H9 (cell line): Measurements from ENCODE around the gene HMSD. TPM values are rescaled to one million over a fixed set of nuclear protein-coding genes. Genes with fewer than 3 reads are reported as not detected.
A peak's percentile ranks its signal among the peaks of the same experiment; 100 is the strongest.

Source experiments
- DNase-seq: peaks from one replicate; pipeline ENCODE4 v3.0.0-alpha.2; 2017
- H2AFZ ChIP-seq: one replicate; pipeline ENCODE4 v1.6.1; 2013; ENCODE audit warnings: mild to moderate bottlenecking, low read length, control low read depth, moderate library complexity
- H2AK5ac ChIP-seq: 2 replicates; pipeline ENCODE4 v1.6.1; 2013; ENCODE audit warnings: low read length, control low read depth, mixed read lengths; ENCODE audit not compliant: insufficient read length
- H2BK120ac ChIP-seq: one replicate; pipeline ENCODE4 v1.6.1; 2013; ENCODE audit warnings: low read depth, mild to moderate bottlenecking, low read length, control low read depth, inconsistent platforms; ENCODE audit not compliant: poor library complexity, severe bottlenecking
- H2BK12ac ChIP-seq: 2 replicates; pipeline ENCODE4 v1.6.1; 2013; ENCODE audit warnings: low read length, control low read depth, mixed read lengths, low read depth; ENCODE audit not compliant: insufficient read length
- H2BK15ac ChIP-seq: 2 replicates; pipeline ENCODE4 v1.6.1; 2013; ENCODE audit warnings: low read depth, low read length, control low read depth
- H2BK20ac ChIP-seq: one replicate; pipeline ENCODE4 v1.6.1; 2013; ENCODE audit warnings: low read depth, mild to moderate bottlenecking, low read length, control low read depth, inconsistent platforms; ENCODE audit not compliant: poor library complexity, severe bottlenecking
- H2BK5ac ChIP-seq: 2 replicates; pipeline ENCODE4 v1.6.1; 2013; ENCODE audit warnings: low read length, control low read depth, mixed read lengths; ENCODE audit not compliant: insufficient read length
- H3K14ac ChIP-seq: 2 replicates; pipeline ENCODE4 v1.6.1; 2013; ENCODE audit warnings: low read length, control low read depth; ENCODE audit not compliant: insufficient read depth
- H3K18ac ChIP-seq: 2 replicates; pipeline ENCODE4 v1.6.1; 2013; ENCODE audit warnings: low read depth, mild to moderate bottlenecking, mixed read lengths, low read length, control low read depth; ENCODE audit not compliant: insufficient read length
- H3K23ac ChIP-seq: 2 replicates; pipeline ENCODE4 v1.6.1; 2013; ENCODE audit warnings: low read length, control low read depth, mixed read lengths, low read depth; ENCODE audit not compliant: insufficient read length
- H3K23me2 ChIP-seq: 2 replicates; pipeline ENCODE4 v1.6.1; 2013; ENCODE audit warnings: low read depth, mild to moderate bottlenecking, mixed read lengths, low read length, control low read depth; ENCODE audit not compliant: insufficient read length, poor library complexity, severe bottlenecking
- H3K27ac ChIP-seq: 2 replicates; pipeline ENCODE4 v1.5.1; 2013; ENCODE audit warnings: low read length, control low read depth, mixed read lengths, low read depth; ENCODE audit not compliant: insufficient read length
- H3K27me3 ChIP-seq: 2 replicates; pipeline ENCODE4 v1.6.1; 2013; ENCODE audit warnings: low read length, control low read depth, inconsistent platforms; ENCODE audit not compliant: insufficient read depth
- H3K4ac ChIP-seq: 2 replicates; pipeline ENCODE4 v1.6.1; 2013; ENCODE audit warnings: low read depth, mild to moderate bottlenecking, control low read depth, inconsistent platforms, low read length, moderate library complexity
- H3K4me1 ChIP-seq: 2 replicates; pipeline ENCODE4 v1.6.1; 2013; ENCODE audit warnings: low read length, control low read depth, inconsistent platforms; ENCODE audit not compliant: insufficient read depth
- H3K4me2 ChIP-seq: 2 replicates; pipeline ENCODE4 v1.6.1; 2013; ENCODE audit warnings: low read length, control low read depth, mixed read lengths; ENCODE audit not compliant: insufficient read length, insufficient read depth
- H3K56ac ChIP-seq: 2 replicates; pipeline ENCODE4 v1.6.1; 2013; ENCODE audit warnings: low read depth, mild to moderate bottlenecking, mixed read lengths, low read length, control low read depth; ENCODE audit not compliant: insufficient read length
- H3K79me1 ChIP-seq: 2 replicates; pipeline ENCODE4 v1.6.1; 2013; ENCODE audit warnings: low read depth, mild to moderate bottlenecking, moderate library complexity, low read length, control low read depth, inconsistent platforms; ENCODE audit not compliant: insufficient read depth, poor library complexity, severe bottlenecking
- H3K79me2 ChIP-seq: 2 replicates; pipeline ENCODE4 v1.6.1; 2013; ENCODE audit warnings: low read length, control low read depth, inconsistent platforms; ENCODE audit not compliant: insufficient read depth
- H3K9ac ChIP-seq: 2 replicates; pipeline ENCODE4 v1.6.1; 2013; ENCODE audit warnings: low read length, control low read depth, mixed read lengths; ENCODE audit not compliant: insufficient read length; ENCODE audit errors: extremely low read depth
- H3K9me3 ChIP-seq: one replicate; pipeline ENCODE4 v1.6.1; 2013; ENCODE audit warnings: low read depth, low read length, inconsistent platforms; ENCODE audit not compliant: control insufficient read depth
- H3T11ph ChIP-seq: one replicate; pipeline ENCODE4 v1.6.1; 2013; ENCODE audit warnings: mild to moderate bottlenecking, low read length, control low read depth, inconsistent platforms
- H4K20me1 ChIP-seq: one replicate; pipeline ENCODE4 v1.6.1; 2013; ENCODE audit not compliant: control insufficient read depth, insufficient read length, insufficient read depth
- H4K5ac ChIP-seq: 2 replicates; pipeline ENCODE4 v1.6.1; 2013; ENCODE audit warnings: low read depth, mild to moderate bottlenecking, mixed read lengths, low read length, control low read depth; ENCODE audit not compliant: insufficient read length
- H4K8ac ChIP-seq: replicated peaks from 2 replicates; pipeline ENCODE4 v1.6.1; 2013; ENCODE audit warnings: low read length, control low read depth, mixed read lengths, low read depth; ENCODE audit not compliant: insufficient read length
- H4K91ac ChIP-seq: 2 replicates; pipeline ENCODE4 v1.6.1; 2013; ENCODE audit warnings: low read depth, mild to moderate bottlenecking, moderate library complexity, mixed read lengths, low read length, control low read depth; ENCODE audit not compliant: insufficient read length
- H3K27ac Mint-ChIP-seq, 3 experiments: 2 replicates in 2 of 3; 3 replicates in 1 of 3; pipeline ENCODE4 v1.8.0; 2020 to 2021; ENCODE audit warnings: mixed read lengths in 3 of 3, mild to moderate bottlenecking in 1 of 3, moderate library complexity in 1 of 3
- H3K27me3 Mint-ChIP-seq: 2 replicates; pipeline ENCODE4 v1.8.0; 2021; ENCODE audit warnings: low read depth, mild to moderate bottlenecking, moderate library complexity, mixed read lengths
- H3K36me3 Mint-ChIP-seq, 3 experiments: 2 replicates in 2 of 3; 3 replicates in 1 of 3; pipeline ENCODE4 v1.8.0; 2020 to 2021; ENCODE audit warnings: low read depth in 3 of 3, mixed read lengths in 3 of 3; ENCODE audit not compliant: insufficient read depth in 1 of 3
- H3K4me1 Mint-ChIP-seq, 2 experiments: 2 replicates each; pipeline ENCODE4 v1.8.0; 2020; ENCODE audit warnings: mixed read lengths in 2 of 2
- H3K4me3 Mint-ChIP-seq, 2 experiments: 2 replicates in 1 of 2; 3 replicates in 1 of 2; pipeline ENCODE4 v1.8.0; 2020 to 2021; ENCODE audit warnings: mild to moderate bottlenecking in 2 of 2, mixed read lengths in 2 of 2, moderate library complexity in 1 of 2
- H3K9me3 Mint-ChIP-seq, 2 experiments: 2 replicates in 1 of 2; 3 replicates in 1 of 2; pipeline ENCODE4 v1.8.0; 2020; ENCODE audit warnings: mild to moderate bottlenecking in 2 of 2, mixed read lengths in 2 of 2, moderate library complexity in 1 of 2
- CTCF ChIP-seq: fragments of 200-600 bp; sonication (generic); conservative IDR thresholded peaks from 3 replicates; pipeline ENCODE4 v1.8.0; 2021; ENCODE audit warnings: antibody characterized with exemption, mild to moderate bottlenecking
- WGBS: extraction: QIAGEN DNeasy Blood & Tissue Kit; methylation state at CpG from one replicate; pipeline ENCODE4 v1.1.7; 2013; ENCODE audit warnings: missing lambda C conversion rate, low lambda C conversion rate, mixed read lengths; ENCODE audit not compliant: insufficient read length; ENCODE audit errors: extremely low coverage; 5-methylcytosine and 5-hydroxymethylcytosine counted together
- total RNA-seq: library from RNA; stranded (reverse); gene quantifications from 2 replicates; pipeline ENCODE4 v1.2.1, GENCODE V29; 2021

Gene HMSD
- total RNA-seq, 1 experiment from 2014 or later: 6.6 TPM

GRCh38 chr18:63972002-63972376 lies 22.9 kb downstream of the HMSD start:
- peak overlapping the region; percentile 87 to 94; a peak in 3 of 5 replicates for H3K4me3 Mint-ChIP-seq

More at GRCh38 chr18:63972002-63972376, 22.9 kb downstream of the HMSD start:
- no peak overlapping the region for H3K18ac ChIP-seq
- peaks cover 4% of the 10 kb centered on the region; the same call in 1 of the 2 replicates for H3K4me1 ChIP-seq
- no peak overlapping the region for H2BK20ac ChIP-seq
- Mint-ChIP-seq H3K36me3 (no peaks in the 10 kb centered on the region), H3K27me3 (peaks cover 54% of the 10 kb centered on the region), H3K27ac (no peak overlapping the region), H3K4me1 (peaks cover 23 to 31% of the 10 kb centered on the region in 2 experiments), H3K9me3 (no peaks in the 10 kb centered on the region)
- WGBS: no CpG with 5 or more reads among the region's 5 CpGs
- no peak overlapping the region for H3K23ac ChIP-seq
- no peaks in the 10 kb centered on the region for H4K20me1 ChIP-seq
- no peak overlapping the region for H4K5ac ChIP-seq
- H3K79me1 ChIP-seq: no peaks in the 10 kb centered on the region
- no peak overlapping the region for H2BK15ac ChIP-seq
- H2BK5ac ChIP-seq: no peak overlapping the region
- H3K14ac ChIP-seq: no peak overlapping the region
- no peak overlapping the region for H3K4ac ChIP-seq
- no peak overlapping the region for H3K4me2 ChIP-seq
- no peaks in the 10 kb centered on the region for H3K79me2 ChIP-seq
- H3K27me3 ChIP-seq: peaks cover 16% of the 10 kb centered on the region; the same call in 1 of the 2 replicates
- no peak overlapping the region for H2BK120ac ChIP-seq
- no peak overlapping the region for H3T11ph ChIP-seq
- H2AFZ ChIP-seq: no peak overlapping the region
- no peak overlapping the region for H3K27ac ChIP-seq
- no peak overlapping the region for H4K8ac ChIP-seq
- H2AK5ac ChIP-seq: no peak overlapping the region
- no peaks in the 10 kb centered on the region for H3K9me3 ChIP-seq
- H4K91ac ChIP-seq: no peak overlapping the region
- TF ChIP-seq CTCF: no peak
- DNase-seq: no peak
- no peak overlapping the region for H3K9ac ChIP-seq
- no peak overlapping the region for H2BK12ac ChIP-seq
- H3K56ac ChIP-seq: no peak overlapping the region
- peaks cover 11% of the 10 kb centered on the region for H3K23me2 ChIP-seq
